ENCODE measurements around the gene ODF2L.

Gene ODF2L

DNA sequence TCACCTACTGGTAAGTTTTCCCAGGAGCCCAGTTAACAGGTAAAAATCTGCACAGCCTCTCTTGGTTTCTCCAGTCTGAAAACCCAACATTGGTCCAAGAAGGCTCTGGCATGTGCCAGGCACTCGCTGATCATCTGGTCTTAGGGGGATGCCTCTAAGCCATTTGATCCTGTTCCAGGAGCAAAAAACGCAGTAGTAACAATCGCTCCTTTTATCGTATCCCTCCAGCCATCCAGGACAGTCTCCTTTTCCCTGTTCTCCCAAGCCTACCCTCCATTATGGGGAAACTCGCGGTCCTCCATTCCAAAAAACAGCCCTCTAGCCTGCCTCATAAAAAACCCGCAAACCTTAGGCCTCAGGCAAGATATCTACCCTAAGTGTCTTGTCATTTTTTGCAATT, 56.2 kb downstream of the ODF2L start:
- TF ChIP-seq, protein P1, sequence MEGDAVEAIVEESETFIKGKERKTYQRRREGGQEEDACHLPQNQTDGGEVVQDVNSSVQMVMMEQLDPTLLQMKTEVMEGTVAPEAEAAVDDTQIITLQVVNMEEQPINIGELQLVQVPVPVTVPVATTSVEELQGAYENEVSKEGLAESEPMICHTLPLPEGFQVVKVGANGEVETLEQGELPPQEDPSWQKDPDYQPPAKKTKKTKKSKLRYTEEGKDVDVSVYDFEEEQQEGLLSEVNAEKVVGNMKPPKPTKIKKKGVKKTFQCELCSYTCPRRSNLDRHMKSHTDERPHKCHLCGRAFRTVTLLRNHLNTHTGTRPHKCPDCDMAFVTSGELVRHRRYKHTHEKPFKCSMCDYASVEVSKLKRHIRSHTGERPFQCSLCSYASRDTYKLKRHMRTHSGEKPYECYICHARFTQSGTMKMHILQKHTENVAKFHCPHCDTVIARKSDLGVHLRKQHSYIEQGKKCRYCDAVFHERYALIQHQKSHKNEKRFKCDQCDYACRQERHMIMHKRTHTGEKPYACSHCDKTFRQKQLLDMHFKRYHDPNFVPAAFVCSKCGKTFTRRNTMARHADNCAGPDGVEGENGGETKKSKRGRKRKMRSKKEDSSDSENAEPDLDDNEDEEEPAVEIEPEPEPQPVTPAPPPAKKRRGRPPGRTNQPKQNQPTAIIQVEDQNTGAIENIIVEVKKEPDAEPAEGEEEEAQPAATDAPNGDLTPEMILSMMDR (IDR thresholded peaks at IDR 0.05; ENCODE audit: low read depth, low read length, missing control alignments) = no peak
- in situ Hi-C loops (cut with HindIII; ENCODE audit: low sequenced_read_pairs) = no loop called here
- no peak overlapping the region for H3K4me3 ChIP-seq (ENCODE audit: low read depth, low read length)
- no peak for DNase-seq (ENCODE audit: low read depth)

DNA sequence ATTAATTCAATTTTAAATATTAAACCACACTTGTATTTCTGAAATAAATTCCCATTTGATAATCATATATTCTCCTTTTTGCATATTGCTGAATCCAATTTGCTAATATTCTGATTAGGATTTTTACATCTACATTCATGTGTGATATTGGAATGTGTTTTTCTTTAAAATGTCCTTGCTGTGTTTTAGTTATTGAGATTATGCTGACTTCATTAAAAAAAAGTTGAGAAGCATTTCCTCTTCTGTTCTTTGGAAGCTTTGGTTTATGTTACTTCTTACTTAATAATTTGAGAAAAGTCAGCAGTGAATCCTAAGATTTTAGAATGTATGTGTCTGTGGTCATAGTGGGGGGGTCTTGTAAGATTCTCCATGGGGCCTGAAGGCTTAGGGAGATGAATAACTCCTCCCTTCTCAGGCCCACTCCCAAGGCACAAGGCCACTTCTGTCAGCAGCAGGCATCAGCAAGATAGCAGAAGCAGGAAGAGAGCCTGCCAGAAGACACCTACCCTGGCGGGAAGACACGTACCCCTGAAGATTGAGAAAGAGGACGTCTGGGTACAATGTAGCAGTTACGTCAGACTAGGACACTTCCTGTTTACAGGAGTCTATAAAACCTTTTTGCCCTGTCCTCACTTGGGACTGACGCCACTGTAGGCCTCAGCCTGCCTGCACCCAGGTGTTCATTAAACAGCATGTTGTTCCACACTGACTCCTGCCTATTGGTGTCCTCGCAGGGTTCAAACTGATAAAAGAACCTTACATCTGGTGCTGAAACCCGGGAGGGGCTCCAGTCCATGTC, 56.9 kb downstream of the ODF2L start:
- no peak for DNase-seq (ENCODE audit: low read depth)
- TF ChIP-seq, protein P1 (IDR thresholded peaks at IDR 0.05; ENCODE audit: low read depth, low read length, missing control alignments) = no peak

DNA sequence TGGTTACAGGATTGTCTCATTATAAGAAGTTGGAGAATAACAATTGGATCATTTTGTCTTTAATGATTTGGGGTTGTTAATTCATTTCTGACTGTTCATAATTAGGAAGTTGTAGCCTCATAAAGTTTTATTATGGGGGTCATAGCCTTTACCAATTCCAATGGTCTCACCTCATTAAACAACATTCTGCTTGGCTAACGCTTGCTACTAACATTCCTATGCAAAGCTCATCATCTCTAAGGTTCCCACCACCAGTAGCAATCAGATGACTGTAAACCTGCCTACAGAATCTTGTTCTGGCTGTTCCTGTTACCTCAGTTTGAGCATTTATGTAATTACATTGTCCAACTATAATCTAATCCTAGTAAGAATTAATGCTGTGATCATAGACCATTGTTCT, 60.2 kb downstream of the ODF2L start:
- in situ Hi-C loops (cut with HindIII; ENCODE audit: low sequenced_read_pairs) = no loop called here

More for the DNA sequence above, 56.9 kb downstream of the ODF2L start:
- H3K4me3 ChIP-seq (ENCODE audit: low read depth, low read length) = no peak overlapping the region
- in situ Hi-C loops (cut with HindIII; ENCODE audit: low sequenced_read_pairs) = no loop called here

DNA sequence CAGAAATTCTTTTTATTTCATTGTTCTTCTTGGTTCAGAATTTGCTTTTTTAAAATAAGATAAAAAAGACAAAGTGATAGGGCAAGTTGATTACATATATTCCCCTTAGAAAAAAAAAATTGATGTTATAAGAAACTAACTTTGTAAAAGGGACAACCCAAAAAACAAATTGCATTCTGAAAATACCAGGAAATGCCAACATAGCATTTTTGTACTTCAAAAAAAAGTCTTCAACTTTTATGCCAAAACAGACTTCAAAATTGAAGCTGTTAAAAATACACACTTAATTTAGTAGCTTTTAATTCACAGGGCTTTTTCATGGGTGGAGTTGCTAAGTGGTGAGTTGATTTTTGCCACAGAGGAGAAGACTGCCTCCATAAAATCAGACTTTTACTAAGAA, 70.9 kb downstream of the ODF2L start:
- TF ChIP-seq, protein P1 (IDR thresholded peaks at IDR 0.05; ENCODE audit: low read depth, low read length, missing control alignments) = no peak
- no peak for DNase-seq (ENCODE audit: low read depth)
- no peak overlapping the region for H3K4me3 ChIP-seq (ENCODE audit: low read depth, low read length)
- in situ Hi-C loops (cut with HindIII; ENCODE audit: low sequenced_read_pairs) = no loop called here

More for the DNA sequence above, 60.2 kb downstream of the ODF2L start:
- no peak overlapping the region for H3K4me3 ChIP-seq (ENCODE audit: low read depth, low read length)
- TF ChIP-seq, protein P1 (IDR thresholded peaks at IDR 0.05; ENCODE audit: low read depth, low read length, missing control alignments) = no peak
- no peak for DNase-seq (ENCODE audit: low read depth)

DNA sequence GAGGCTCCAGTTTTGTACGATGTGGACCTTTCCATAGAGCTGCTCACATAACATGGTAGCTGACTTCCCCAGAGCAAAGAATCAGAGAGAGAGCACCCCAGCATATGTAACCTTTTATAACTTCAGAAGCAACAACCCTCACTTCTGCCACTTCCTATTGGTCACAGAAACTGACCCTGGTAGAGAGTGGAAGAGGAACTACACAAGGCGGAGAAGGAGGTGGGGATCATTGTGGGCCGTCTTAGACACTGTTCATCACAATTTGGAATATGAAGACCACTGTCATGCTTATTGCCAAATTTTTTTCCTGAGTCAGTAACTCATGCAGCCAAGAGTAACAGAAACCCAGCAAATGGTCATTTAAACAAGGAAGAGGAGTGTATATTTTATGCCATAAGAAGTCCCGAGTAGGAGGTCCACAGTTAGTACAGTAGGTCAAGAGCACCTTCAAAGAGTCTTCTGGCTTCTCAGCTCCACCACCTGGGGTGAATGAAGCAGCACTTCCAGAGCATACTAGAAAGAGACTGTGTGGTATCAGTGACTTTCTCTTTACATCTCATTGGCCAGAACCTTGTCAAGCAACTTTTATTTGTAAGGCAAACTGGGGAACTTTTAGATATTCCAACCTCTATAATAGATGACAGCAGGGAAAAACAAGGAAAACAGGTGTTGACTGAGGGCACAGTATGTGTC, 71.8 kb downstream of the ODF2L start:
- in situ Hi-C loops (cut with HindIII; ENCODE audit: low sequenced_read_pairs) = no loop called here
- no peak overlapping the region for H3K4me3 ChIP-seq (ENCODE audit: low read depth, low read length)
- TF ChIP-seq, protein P1 (IDR thresholded peaks at IDR 0.05; ENCODE audit: low read depth, low read length, missing control alignments) = no peak
- DNase-seq (ENCODE audit: low read depth) = no peak

DNA sequence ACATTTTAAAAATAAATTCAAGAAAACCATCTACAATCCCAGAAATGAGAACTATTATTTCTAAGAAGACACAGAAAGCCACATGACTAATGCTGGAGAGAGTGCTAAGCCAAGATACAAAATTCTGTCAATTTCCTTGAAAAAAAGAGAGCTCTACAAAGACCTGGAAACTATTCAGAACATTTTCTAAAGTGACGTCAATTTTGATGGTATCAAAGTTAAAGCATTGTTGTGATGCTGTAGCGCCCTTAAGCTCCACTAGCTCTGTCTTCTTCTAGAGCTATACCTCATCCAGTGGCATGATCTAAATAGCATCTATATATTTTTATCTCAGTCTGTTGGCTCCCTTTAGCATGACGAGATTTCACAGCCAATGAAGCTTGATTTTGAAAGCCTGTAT, 73.9 kb downstream of the ODF2L start:
- no peak for DNase-seq (ENCODE audit: low read depth)
- H3K4me3 ChIP-seq (ENCODE audit: low read depth, low read length) = no peak overlapping the region
- in situ Hi-C loops (cut with HindIII; ENCODE audit: low sequenced_read_pairs) = no loop called here
- TF ChIP-seq, protein P1 (IDR thresholded peaks at IDR 0.05; ENCODE audit: low read depth, low read length, missing control alignments) = no peak
